ENCODE results near the gene CD81. TPM values are rescaled to one million over a fixed set of nuclear protein-coding genes. Genes with fewer than 3 reads are reported as not detected.
"Not testable (repeated sequence)": the region's sequence is repeated elsewhere in the genome, so short reads cannot be mapped to it uniquely, and the experiment has no call there.

The CD81 gene
- total RNA-seq, 1 donor from 2014 or later, result 299 TPM

DNA sequence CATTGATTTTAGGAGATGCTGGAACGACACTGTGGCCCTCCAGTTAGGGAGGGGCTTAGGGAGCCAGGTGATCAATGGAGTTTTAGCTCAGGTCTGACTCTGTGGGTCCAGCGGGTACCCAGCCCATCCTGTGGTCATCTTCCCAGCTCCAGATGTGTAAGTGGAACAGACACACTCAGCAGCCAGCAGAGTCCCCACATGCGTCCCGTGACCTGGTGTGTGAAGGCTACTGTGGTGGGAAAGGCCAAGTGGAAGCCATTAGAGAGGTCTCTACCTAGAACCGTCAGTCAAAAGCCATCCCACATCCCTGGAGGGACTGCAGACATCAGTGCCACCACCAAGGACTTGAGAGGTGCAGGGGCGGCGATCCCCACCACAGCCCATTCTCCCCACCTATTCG is 19.9 kb upstream of the CD81 start:
- no peak for DNase-seq

GRCh38 chr11:2357651-2358050 is 19.5 kb upstream of the CD81 start:
- not testable (repeated sequence) for DNase-seq

DNA sequence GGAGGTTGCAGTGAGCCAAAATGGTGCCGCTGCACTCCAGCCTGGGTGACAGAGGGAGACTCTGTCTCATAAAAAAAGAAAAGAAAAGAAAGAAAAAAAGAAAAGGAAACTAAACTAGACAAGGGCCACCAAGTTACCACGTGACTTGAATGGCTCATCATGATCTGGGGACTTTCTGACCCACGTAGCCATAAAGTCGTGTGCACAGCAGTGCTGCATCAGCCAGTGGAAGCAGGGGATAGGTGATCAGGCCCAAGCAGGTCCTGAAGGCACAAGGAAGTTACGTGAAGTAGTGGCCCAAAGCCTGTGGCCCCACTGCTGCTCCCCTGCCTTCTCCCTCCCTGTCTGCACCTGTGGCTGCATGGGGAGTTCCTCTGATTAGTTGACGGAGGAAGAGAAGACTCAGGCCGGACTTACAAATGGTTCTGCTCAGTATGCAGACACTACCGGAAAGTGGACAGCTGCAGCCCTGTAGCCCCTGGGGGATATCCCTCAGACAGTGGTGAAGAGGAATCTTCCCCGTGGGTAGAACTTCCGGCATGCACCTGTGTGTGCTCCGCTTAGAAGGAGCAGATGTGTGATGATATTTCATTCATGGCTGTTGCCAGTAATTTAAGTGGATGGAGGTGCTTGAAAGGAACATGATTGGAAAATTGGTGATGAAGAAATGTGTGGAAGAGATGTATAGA is 18.2 kb upstream of the CD81 start:
- DNase-seq, result no peak

DNA sequence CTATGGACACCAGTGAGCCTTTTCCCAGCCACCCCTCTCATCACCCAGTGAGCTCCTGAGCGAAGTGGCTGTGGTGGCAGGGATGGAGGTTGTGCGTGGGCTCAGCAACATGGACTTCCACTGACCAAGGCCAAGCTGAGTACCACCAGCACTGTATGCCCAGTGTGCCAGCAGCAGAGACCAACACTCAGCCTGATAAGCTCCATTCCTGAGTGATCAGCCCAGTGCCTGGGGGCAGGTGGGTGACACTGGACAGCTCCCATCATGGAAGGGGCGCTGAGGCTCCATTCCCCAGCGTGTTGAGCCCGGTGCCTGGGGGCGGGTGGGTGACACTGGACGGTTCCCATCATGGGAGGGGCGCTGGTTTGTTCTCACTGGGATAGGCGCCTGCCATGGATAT is 17.6 kb upstream of the CD81 start:
- DNase-seq, result no peak

GRCh38 chr11:2360081-2360642 is 16.9 kb upstream of the CD81 start:
- DNase-seq, result no peak

DNA sequence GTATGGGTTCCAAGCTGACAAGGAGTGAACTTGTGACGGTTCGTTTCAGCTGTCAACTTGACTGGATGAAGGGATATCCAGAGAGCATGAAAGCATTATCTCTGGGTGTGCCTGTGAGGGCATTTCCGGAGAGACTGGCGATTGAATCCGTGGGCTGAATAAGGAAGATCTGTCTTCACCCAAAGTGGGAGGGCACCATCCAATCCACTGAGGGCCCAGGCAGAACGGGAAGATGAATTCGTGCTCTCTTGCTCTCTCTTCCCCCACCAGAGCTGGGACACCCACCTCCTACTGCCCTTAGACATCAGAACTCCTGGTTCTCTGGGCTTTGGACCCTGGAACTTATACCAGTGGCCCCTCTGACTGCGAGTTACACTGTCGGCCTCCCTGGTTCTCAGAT is 15.5 kb upstream of the CD81 start:
- no peak for DNase-seq

- DNase-seq, result no peak
Observed at GRCh38 chr11:2362414-2362813, 14.7 kb upstream of the CD81 start.

GRCh38 chr11:2363130-2363529 is 14.0 kb upstream of the CD81 start:
- DNase-seq, result no peak

DNA sequence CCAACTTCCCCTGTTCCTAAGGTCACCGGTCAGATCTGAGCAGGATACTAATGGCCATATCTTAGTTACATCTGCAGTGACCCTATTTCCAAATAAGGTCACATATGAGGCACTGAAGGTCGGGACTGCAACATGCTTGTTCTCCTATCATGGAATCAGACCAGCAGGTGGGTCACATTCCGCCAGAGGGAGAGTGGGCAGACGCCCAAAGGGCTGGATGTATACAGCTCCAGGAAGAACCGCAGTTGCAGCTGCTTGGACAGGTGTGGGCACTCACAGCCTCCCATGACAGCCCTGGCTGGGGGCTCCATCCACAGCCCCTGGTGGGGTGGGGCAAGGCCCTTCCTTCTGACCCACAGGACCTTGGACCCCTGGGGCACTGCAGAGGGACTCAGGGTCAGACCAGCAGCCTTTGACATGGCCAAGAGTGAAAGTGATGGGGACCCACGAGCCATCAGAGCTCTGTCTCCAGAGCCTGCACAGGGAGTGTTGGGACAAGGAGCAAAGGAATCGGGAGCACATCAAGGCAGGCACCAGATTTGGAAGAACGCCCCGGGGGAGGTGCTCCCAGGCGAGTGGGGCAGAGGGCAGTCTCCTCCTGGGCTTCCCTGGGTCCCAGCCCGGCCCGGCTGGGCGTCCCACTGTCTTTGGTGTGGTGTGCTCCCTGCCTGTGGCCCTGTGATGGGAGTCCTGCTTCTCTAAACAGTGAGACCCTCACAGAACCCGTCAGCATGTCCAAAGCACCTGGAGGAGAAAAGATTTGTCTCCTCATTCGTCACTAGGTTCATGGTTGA is 13.3 kb upstream of the CD81 start:
- no peak for DNase-seq

DNA sequence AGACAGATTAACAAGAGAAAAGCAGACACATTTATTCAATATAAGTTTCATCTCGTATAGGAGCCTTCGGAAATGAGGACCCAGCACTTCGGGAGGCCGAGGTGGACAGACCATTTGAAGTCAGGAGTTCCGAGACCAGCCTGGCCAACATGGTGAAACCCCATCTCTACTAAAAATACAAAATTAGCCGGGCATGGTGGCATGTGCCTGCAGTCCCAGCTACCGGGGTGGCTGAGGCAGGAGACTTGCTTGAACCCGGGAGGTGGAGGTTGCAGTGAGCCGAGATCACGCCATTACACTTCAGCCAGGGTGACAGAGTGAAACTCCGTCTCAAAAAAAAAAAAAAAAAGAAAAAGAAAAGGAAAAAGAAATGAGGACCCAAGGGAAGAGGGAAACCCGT is 12.7 kb upstream of the CD81 start:
- DNase-seq, result not testable (repeated sequence)

DNA sequence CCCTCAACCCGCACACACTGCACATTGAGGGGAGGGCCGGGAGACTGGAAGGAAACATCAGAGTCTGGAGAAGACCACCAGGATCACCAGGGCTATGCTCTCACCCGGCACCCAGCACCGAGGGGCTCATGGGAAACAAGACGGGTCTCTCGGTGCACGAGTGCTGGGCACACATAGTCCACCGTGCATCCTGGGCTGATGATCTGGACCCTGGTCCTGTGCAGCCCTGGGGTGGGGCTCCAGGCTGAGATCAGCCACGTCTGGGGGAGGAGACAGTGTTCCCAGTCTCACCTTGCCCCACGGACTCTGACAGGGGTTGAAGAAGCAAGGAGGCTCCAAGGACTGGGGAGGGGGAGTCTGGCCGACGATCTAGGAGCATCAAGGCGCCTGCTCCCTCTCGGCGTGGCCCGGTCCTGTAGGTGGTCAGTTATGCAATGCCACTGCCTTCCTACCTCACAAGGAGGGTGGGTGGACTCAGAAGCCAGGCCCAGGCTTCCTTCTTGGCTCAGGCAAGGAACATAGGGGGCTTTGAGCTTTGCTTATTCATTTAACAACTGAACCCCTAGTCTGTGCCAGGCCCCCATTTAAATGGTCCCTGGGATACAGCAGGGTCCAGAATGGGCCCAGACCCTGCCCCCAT is 11.4 kb upstream of the CD81 start:
- no peak for DNase-seq

- no peak for DNase-seq
Observed at GRCh38 chr11:2366276-2366675, 10.8 kb upstream of the CD81 start.

- DNase-seq, result no peak
Observed at GRCh38 chr11:2366733-2367132, 10.4 kb upstream of the CD81 start.

GRCh38 chr11:2367266-2368160 is 9.6 kb upstream of the CD81 start:
- DNase-seq, result no peak

- no peak for DNase-seq
Observed at GRCh38 chr11:2368178-2368850, 8.8 kb upstream of the CD81 start.

DNA sequence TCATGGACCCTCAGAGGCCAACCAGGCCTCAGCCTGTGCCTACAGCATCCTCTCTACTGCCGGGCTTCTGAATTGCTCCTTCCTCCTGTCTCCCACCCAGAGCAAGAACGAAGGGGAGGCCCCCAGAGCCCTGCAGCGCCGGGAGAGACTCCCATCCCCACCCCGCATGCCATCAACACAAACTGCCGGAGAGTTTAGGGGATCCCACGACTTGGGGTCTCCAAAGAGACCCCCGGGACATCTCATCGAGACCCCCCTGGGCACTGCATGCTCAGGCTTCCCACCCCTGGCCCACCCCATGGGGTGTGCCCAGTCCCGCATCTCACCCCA is 8.3 kb upstream of the CD81 start:
- no peak for DNase-seq

GRCh38 chr11:2369320-2369719 is 7.8 kb upstream of the CD81 start:
- no peak for DNase-seq

DNA sequence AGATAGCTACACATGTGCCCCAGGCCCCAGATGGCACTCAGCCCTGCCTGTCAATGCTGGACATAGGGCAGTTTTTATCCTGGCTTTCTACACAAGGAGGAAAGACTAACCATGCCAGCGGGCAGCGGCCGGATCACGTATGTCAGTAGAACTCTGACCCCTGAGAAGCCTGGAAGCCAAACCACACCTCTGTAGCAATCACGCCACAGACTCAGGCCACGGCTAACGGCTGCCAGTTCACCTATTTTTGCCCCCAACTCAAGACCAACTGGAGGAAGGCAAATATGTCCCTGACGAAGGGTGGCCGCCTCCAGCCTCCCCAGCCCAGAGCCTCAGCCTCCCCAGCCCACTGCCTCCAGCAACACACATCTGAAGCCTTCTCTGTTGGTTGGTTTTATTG is 7.2 kb upstream of the CD81 start:
- no peak for DNase-seq

- DNase-seq, result no peak
Observed at GRCh38 chr11:2374456-2375201, 2.5 kb upstream of the CD81 start.

DNA sequence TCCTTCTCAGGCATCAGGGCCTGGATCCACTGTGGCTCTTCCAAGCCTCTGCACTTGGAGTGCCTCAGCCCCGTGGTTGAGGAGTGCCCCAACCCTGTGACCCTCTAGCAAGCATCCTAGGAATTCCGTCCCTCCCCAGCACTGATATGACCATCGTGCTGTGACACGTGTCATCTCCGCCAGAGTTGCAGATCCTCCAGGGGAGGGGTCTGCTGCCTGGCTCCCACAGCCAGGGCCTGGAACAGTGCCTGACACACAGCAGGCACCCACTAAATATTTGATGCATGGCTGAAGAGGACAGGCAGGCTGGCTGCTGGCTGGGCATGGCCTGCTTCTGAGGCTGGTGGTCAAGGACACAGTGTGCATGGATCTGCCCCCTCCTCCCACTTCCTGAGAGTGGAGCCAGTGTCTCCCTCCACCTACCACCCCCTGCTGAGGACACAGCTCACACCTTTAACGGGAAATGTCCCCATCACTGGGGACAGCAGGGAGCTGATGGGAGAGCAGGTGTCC is 1.7 kb upstream of the CD81 start:
- DNase-seq, result no peak

Measured in skin of body (tissue), 2 donors.